OCI-LY7 (cell line): Measurements from ENCODE around the gene KIAA0513. TPM values are rescaled to one million over a fixed set of nuclear protein-coding genes. Genes with fewer than 3 reads are reported as not detected.

ENCODE experiments used
- BruUV-seq: library from RNA; stranded (reverse); fragments of 400-500 nt; replicated peaks from 2 replicates; lab custom pipeline; 2021; lab: Mats Ljungman, UMichigan
- CTCF ChIA-PET: fragments of 300-600 bp; sonication (Branson Sonifier 250); formaldehyde crosslinking; loops from one replicate; lab custom pipeline; 2022; ENCODE audit warnings: antibody characterized with exemption; ENCODE audit not compliant: unreplicated experiment; lab: Charles Lee
- POLR2A ChIA-PET: fragments of 300-600 bp; sonication (Branson Sonifier 250); formaldehyde crosslinking; loops from one replicate; lab custom pipeline; 2022; ENCODE audit warnings: antibody characterized with exemption; lab: Charles Lee
- DNase-seq: peaks from one replicate; pipeline ENCODE4 v3.0.0-alpha.2; 2015; ENCODE audit warnings: low spot score
- H2AFZ ChIP-seq: fragments of 200-600 bp; sonication (generic), shearing (Covaris generic); 2 replicates; pipeline ENCODE4 v1.6.1; 2014; ENCODE audit warnings: mild to moderate bottlenecking, antibody characterized with exemption, low read length, moderate library complexity
- H3K27ac ChIP-seq: fragments of 200-600 bp; sonication (generic); 2 replicates; pipeline ENCODE4 v1.5.1; 2014; ENCODE audit warnings: mixed run types, low read depth, mild to moderate bottlenecking, moderate library complexity, low read length, inconsistent platforms; ENCODE audit not compliant: poor library complexity, severe bottlenecking
- H3K36me3 ChIP-seq: fragments of 200-600 bp; sonication (generic); 2 replicates; pipeline ENCODE4 v1.6.1; 2014; ENCODE audit warnings: mild to moderate bottlenecking, antibody characterized with exemption, low read length, moderate library complexity, mixed read lengths; ENCODE audit not compliant: insufficient read depth
- H3K4me1 ChIP-seq: fragments of 200-600 bp; sonication (generic); 2 replicates; pipeline ENCODE4 v1.5.1; 2014; ENCODE audit warnings: mild to moderate bottlenecking, low read length; ENCODE audit not compliant: insufficient read depth, poor library complexity, severe bottlenecking
- H3K4me2 ChIP-seq: fragments of 200-600 bp; sonication (generic); 2 replicates; pipeline ENCODE4 v1.6.1; 2014; ENCODE audit warnings: mild to moderate bottlenecking, low read length
- H3K4me3 ChIP-seq: fragments of 200-600 bp; sonication (generic); 2 replicates; pipeline ENCODE4 v1.5.1; 2014; ENCODE audit warnings: mild to moderate bottlenecking, low read depth, low read length; ENCODE audit not compliant: poor library complexity, severe bottlenecking
- H3K79me2 ChIP-seq: fragments of 200-600 bp; sonication (generic); 2 replicates; pipeline ENCODE4 v1.6.1; 2016; ENCODE audit warnings: low read depth, mild to moderate bottlenecking, low read length, moderate library complexity, mixed read lengths; ENCODE audit not compliant: insufficient read depth
- H3K9me2 ChIP-seq: fragments of 200-600 bp; sonication (generic); 2 replicates; pipeline ENCODE4 v1.6.1; 2016; ENCODE audit warnings: mild to moderate bottlenecking, low read length, mixed read lengths; ENCODE audit not compliant: insufficient read depth
- H3K9me3 ChIP-seq: fragments of 200-600 bp; sonication (generic); 2 replicates; pipeline ENCODE4 v1.6.1; 2014; ENCODE audit warnings: mild to moderate bottlenecking, mixed run types, low read length, mixed read lengths
- H4K20me1 ChIP-seq: fragments of 200-600 bp; sonication (generic); 2 replicates; pipeline ENCODE4 v1.6.1; 2014; ENCODE audit warnings: mild to moderate bottlenecking, antibody characterized with exemption, low read length, moderate library complexity, mixed read lengths; ENCODE audit not compliant: insufficient read depth
- CTCF ChIP-seq: fragments of 200-600 bp; sonication (generic); conservative IDR thresholded peaks from 2 replicates; pipeline ENCODE4 v1.5.1; 2014; ENCODE audit warnings: mild to moderate bottlenecking, antibody characterized with exemption, low read length, moderate library complexity, mixed read lengths
- EZH2phosphoT487 ChIP-seq: fragments of 200-600 bp; sonication (generic); IDR thresholded peaks from 2 replicates; pipeline ENCODE4 v1.6.1; 2018; ENCODE audit warnings: low read depth, borderline replicate concordance, mild to moderate bottlenecking, mixed run types, antibody characterized with exemption, low read length, moderate library complexity, mixed read lengths
- intact Hi-C: fragments of 100-400 bp; cut with micrococcal nuclease; formaldehyde crosslinking; loops from one replicate; pipeline ENCODE4 v1.10.0; 2022; ENCODE audit not compliant: unreplicated experiment
- total RNA-seq, 2 experiments: library from RNA; depleted of rRNA in 1 of 2; stranded (reverse); fragments of >200 nt in 1 of 2; shearing (Covaris generic) in 1 of 2; gene quantifications; 2 replicates each; pipeline ENCODE4 v1.2.3, GENCODE V29; 2014 to 2022

Gene KIAA0513
- total RNA-seq, 2 experiments from 2014 or later = 0.88 to 4.8 TPM

- no peaks in the 10 kb centered on the region for H3K9me3 ChIP-seq
- H3K4me1 ChIP-seq = no peaks in the 10 kb centered on the region
- no peaks in the 10 kb centered on the region for H3K9me2 ChIP-seq
- intact Hi-C loops = no loop called here
- no peaks in the 10 kb centered on the region for H3K36me3 ChIP-seq
- no peak overlapping the region for H3K4me2 ChIP-seq
- no TSS peak for BruUV-seq
- H3K79me2 ChIP-seq = peaks cover 4% of the 10 kb centered on the region; the same call in 1 of the 2 replicates
- ChIA-PET CTCF (no interaction called here), POLR2A (interaction anchor here (1.0 to 1.4 kb wide), 2 partner anchors 11 to 284 kb away, joined by 4 to 9 read pairs; partner anchors contain the start of gene KIAA0513)
- H2AFZ ChIP-seq = no peak overlapping the region
- H3K27ac ChIP-seq = no peak overlapping the region
- TF ChIP-seq EZH2phosphoT487 (no peak), CTCF (no peak)
- no peak overlapping the region for H3K4me3 ChIP-seq
- no peaks in the 10 kb centered on the region; the same call in 1 of the 2 replicates for H4K20me1 ChIP-seq
- no peak for DNase-seq
Observed at GRCh38 chr16:85015481-85016187, 12.0 kb upstream of the KIAA0513 start.

GRCh38 chr16:85017151-85017550 lies 10.4 kb upstream of the KIAA0513 start:
- POLR2A ChIA-PET = no interaction called here
- TF ChIP-seq CTCF (no peak), EZH2phosphoT487 (no peak)
- no TSS peak for BruUV-seq
- H3K9me2 ChIP-seq = no peaks in the 10 kb centered on the region
- H3K4me2 ChIP-seq = no peak overlapping the region
- H4K20me1 ChIP-seq = no peaks in the 10 kb centered on the region
- no peaks in the 10 kb centered on the region for H3K36me3 ChIP-seq
- no peaks in the 10 kb centered on the region for H3K79me2 ChIP-seq
- no peak overlapping the region for H3K27ac ChIP-seq
- no peak overlapping the region for H2AFZ ChIP-seq
- no peaks in the 10 kb centered on the region for H3K9me3 ChIP-seq
- intact Hi-C loops = no loop called here
- no peak for DNase-seq
- H3K4me3 ChIP-seq = no peak overlapping the region
- CTCF ChIA-PET = no interaction called here
- H3K4me1 ChIP-seq = no peaks in the 10 kb centered on the region

GRCh38 chr16:85017633-85018032 lies 10.0 kb upstream of the KIAA0513 start:
- intact Hi-C loops = no loop called here
- Histone ChIP-seq H3K79me2 (no peaks in the 10 kb centered on the region), H3K4me3 (no peak overlapping the region), H3K9me2 (no peaks in the 10 kb centered on the region), H4K20me1 (no peaks in the 10 kb centered on the region), H3K9me3 (no peaks in the 10 kb centered on the region), H3K27ac (no peak overlapping the region), H3K36me3 (no peaks in the 10 kb centered on the region), H3K4me2 (no peak overlapping the region), H2AFZ (no peak overlapping the region), H3K4me1 (no peaks in the 10 kb centered on the region)
- TF ChIP-seq CTCF (no peak), EZH2phosphoT487 (no peak)
- CTCF ChIA-PET = no interaction called here
- POLR2A ChIA-PET = no interaction called here
- DNase-seq = no peak
- no TSS peak for BruUV-seq
